ENCODE results near the gene FRK. TPM values are rescaled to one million over a fixed set of nuclear protein-coding genes. Genes with fewer than 3 reads are reported as not detected.
"Not testable (repeated sequence)": the region's sequence is repeated elsewhere in the genome, so short reads cannot be mapped to it uniquely, and the experiment has no call there.

FRK gene
- total RNA-seq, 4 donors from 2014 or later = 1.2 to 3.5 (median 2.4) TPM

GRCh38 chr6:115972679-115973078 lies 88.0 kb downstream of the FRK start:
- Histone ChIP-seq H3K36me3 (no peaks in the 10 kb centered on the region), H3K4me3 (replicated peaks in 1 of 3) (no peak overlapping the region), H3K27ac (no peak overlapping the region), H3K27me3 (no peaks in the 10 kb centered on the region), H3K9me3 (no peaks in the 10 kb centered on the region), H3K4me1 (peaks cover 0 to 3% of the 10 kb centered on the region in 2 donors)
- no peak for TF ChIP-seq CTCF (IDR thresholded peaks at IDR 0.05)
- no peak for TF ChIP-seq POLR2A (IDR thresholded peaks at IDR 0.05)
- no peak for DNase-seq
- 93 to 97% methylated on average over 2 of the region's 2 CpGs for WGBS, 2 donors
- intact Hi-C loops (cut with DNase I) = no loop called here

GRCh38 chr6:115971785-115972184 lies 88.9 kb downstream of the FRK start:
- no peak overlapping the region for H3K4me3 ChIP-seq (replicated peaks in 1 of 3)
- TF ChIP-seq POLR2A (IDR thresholded peaks at IDR 0.05) (no peak), CTCF (IDR thresholded peaks at IDR 0.05) (no peak)
- DNase-seq = no peak
- intact Hi-C loops (cut with DNase I) = no loop called here
- H3K27ac ChIP-seq = no peak overlapping the region
- no peaks in the 10 kb centered on the region for H3K36me3 ChIP-seq
- no peaks in the 10 kb centered on the region for H3K9me3 ChIP-seq
- 78 to 92% methylated on average over 2 of the region's 2 CpGs for WGBS, 2 donors
- peaks cover 0 to 3% of the 10 kb centered on the region in 2 donors for H3K4me1 ChIP-seq
- H3K27me3 ChIP-seq = no peaks in the 10 kb centered on the region

- Histone ChIP-seq H3K27ac (no peak overlapping the region), H3K4me3 (replicated peaks in 1 of 3) (no peak overlapping the region), H3K36me3 (no peaks in the 10 kb centered on the region), H3K27me3 (no peaks in the 10 kb centered on the region), H3K4me1 (peaks cover 0 to 3% of the 10 kb centered on the region in 2 donors), H3K9me3 (no peaks in the 10 kb centered on the region)
- intact Hi-C loops (cut with DNase I) = no loop called here
- TF ChIP-seq CTCF (IDR thresholded peaks at IDR 0.05) = no peak
- no peak for TF ChIP-seq POLR2A (IDR thresholded peaks at IDR 0.05)
- DNase-seq = no peak
Measured at GRCh38 chr6:115969930-115970273, 90.8 kb downstream of the FRK start.

- TF ChIP-seq POLR2A (IDR thresholded peaks at IDR 0.05) (no peak), CTCF (IDR thresholded peaks at IDR 0.05) (no peak)
- H3K9me3 ChIP-seq = no peaks in the 10 kb centered on the region
- intact Hi-C loops (cut with DNase I) = no loop called here
- no peak overlapping the region for H3K4me3 ChIP-seq (replicated peaks in 1 of 3)
- 78 to 80% methylated on average over 7 of the region's 7 CpGs for WGBS, 2 donors
- no peaks in the 10 kb centered on the region for H3K36me3 ChIP-seq
- DNase-seq = peak in 1 of 2 donors; percentile 1
- peaks cover 0 to 3% of the 10 kb centered on the region in 2 donors for H3K4me1 ChIP-seq
- H3K27me3 ChIP-seq = no peaks in the 10 kb centered on the region
- H3K27ac ChIP-seq = no peak overlapping the region
Measured at GRCh38 chr6:115969207-115969929, 91.3 kb downstream of the FRK start.

GRCh38 chr6:115960286-115960685 lies 100.4 kb downstream of the FRK start:
- H3K27me3 ChIP-seq; H3K4me3 ChIP-seq (replicated peaks in 1 of 3); H3K36me3 ChIP-seq; DNase-seq; H3K4me1 ChIP-seq; intact Hi-C loops (cut with DNase I); H3K27ac ChIP-seq; H3K9me3 ChIP-seq: not testable (repeated sequence)
- WGBS, 2 donors = no CpG with 5 or more reads among the region's 17 CpGs
